HEK293T (cell line): ENCODE data around the gene ZNF750.

Experiments used
- BHLHE40 ChIP-seq: fragments of 450-650 bp; IDR thresholded peaks from 2 replicates; pipeline ENCODE4 v1.6.1; 2016; ENCODE audit warnings: mild to moderate bottlenecking, moderate library complexity, borderline replicate concordance
- FOXA1 ChIP-seq: fragments of 450-650 bp; IDR thresholded peaks from 2 replicates; pipeline ENCODE4 v1.6.1; 2016; ENCODE audit warnings: mild to moderate bottlenecking
- SUZ12 ChIP-seq: fragments of 450-650 bp; IDR thresholded peaks from 2 replicates; pipeline ENCODE4 v1.6.1; 2016; ENCODE audit warnings: mild to moderate bottlenecking

- TF ChIP-seq BHLHE40 (no peak), FOXA1 (no peak), SUZ12 (no peak)
Observed at GRCh38 chr17:82876149-82876548, 36.3 kb upstream of the ZNF750 start.
